Measurements from ENCODE around the gene FGFR1OP2.

GRCh38 chr12:26963413-26963812 lies 25.1 kb downstream of the FGFR1OP2 start:
- TF ChIP-seq, protein P1, sequence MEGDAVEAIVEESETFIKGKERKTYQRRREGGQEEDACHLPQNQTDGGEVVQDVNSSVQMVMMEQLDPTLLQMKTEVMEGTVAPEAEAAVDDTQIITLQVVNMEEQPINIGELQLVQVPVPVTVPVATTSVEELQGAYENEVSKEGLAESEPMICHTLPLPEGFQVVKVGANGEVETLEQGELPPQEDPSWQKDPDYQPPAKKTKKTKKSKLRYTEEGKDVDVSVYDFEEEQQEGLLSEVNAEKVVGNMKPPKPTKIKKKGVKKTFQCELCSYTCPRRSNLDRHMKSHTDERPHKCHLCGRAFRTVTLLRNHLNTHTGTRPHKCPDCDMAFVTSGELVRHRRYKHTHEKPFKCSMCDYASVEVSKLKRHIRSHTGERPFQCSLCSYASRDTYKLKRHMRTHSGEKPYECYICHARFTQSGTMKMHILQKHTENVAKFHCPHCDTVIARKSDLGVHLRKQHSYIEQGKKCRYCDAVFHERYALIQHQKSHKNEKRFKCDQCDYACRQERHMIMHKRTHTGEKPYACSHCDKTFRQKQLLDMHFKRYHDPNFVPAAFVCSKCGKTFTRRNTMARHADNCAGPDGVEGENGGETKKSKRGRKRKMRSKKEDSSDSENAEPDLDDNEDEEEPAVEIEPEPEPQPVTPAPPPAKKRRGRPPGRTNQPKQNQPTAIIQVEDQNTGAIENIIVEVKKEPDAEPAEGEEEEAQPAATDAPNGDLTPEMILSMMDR (IDR thresholded peaks at IDR 0.05), result no peak
- no peak for TF ChIP-seq POLR2A (IDR thresholded peaks at IDR 0.05)

Measured in testis (tissue), 2 donors.